OCI-LY1 (cell line): ENCODE measurements around the gene SLC6A2.

Experiments
- CTCF ChIP-seq: fragments of 200-600 bp; sonication (generic), shearing (Covaris generic); IDR thresholded peaks from 2 replicates; pipeline ENCODE4 v1.5.1; 2017; ENCODE audit warnings: mild to moderate bottlenecking, antibody characterized with exemption, low read length, moderate library complexity, mixed read lengths
- EZH2 ChIP-seq: fragments of 200-600 bp; sonication (generic), shearing (Covaris generic); IDR thresholded peaks from 2 replicates; pipeline ENCODE4 v1.8.0; 2017; ENCODE audit warnings: borderline replicate concordance, mixed run types, mild to moderate bottlenecking, antibody characterized with exemption, low read length, moderate library complexity, mixed read lengths

- TF ChIP-seq CTCF: no peak
- TF ChIP-seq EZH2: no peak
Observed at GRCh38 chr16:55725055-55725777, 69.4 kb downstream of the SLC6A2 start.
